Caco-2 (cell line): ENCODE measurements around the gene SNAP29. TPM values are rescaled to one million over a fixed set of nuclear protein-coding genes. Genes with fewer than 3 reads are reported as not detected.
"Not testable (repeated sequence)": the region's sequence is repeated elsewhere in the genome, so short reads cannot be mapped to it uniquely, and the experiment has no call there.

ENCODE experiments used
- BruUV-seq: library from RNA; stranded (reverse); fragments of 400-500 nt; replicated peaks from 2 replicates; lab custom pipeline; 2021; lab: Mats Ljungman, UMichigan
- CTCF ChIA-PET: fragments of 300-600 bp; sonication (Branson Sonifier 250); formaldehyde crosslinking; loops from one replicate; lab custom pipeline; 2022; ENCODE audit warnings: antibody characterized with exemption; lab: Charles Lee
- POLR2A ChIA-PET: fragments of 300-600 bp; sonication (Branson Sonifier 250); formaldehyde crosslinking; loops from one replicate; lab custom pipeline; 2022; ENCODE audit warnings: antibody characterized with exemption; lab: Charles Lee
- DNase-seq, 2 experiments: peaks; one replicate each; pipeline versions ENCODE4 v3.0.0 to v3.0.0-alpha.2; 2020 to 2022
- H3K27me3 ChIP-seq: replicated peaks from 2 replicates; pipeline ENCODE4 v1.6.0; 2011; ENCODE audit warnings: low read length; ENCODE audit not compliant: control insufficient read depth, insufficient read depth
- H3K36me3 ChIP-seq: 2 replicates; pipeline ENCODE4 v1.5.1; 2011; ENCODE audit warnings: low read length; ENCODE audit not compliant: control insufficient read depth, insufficient read depth
- H3K4me1 ChIP-seq: fragments of 250-450 bp; sonication (Bioruptor Pico); 2 replicates; pipeline ENCODE4 v1.5.1; 2020; ENCODE audit warnings: mild to moderate bottlenecking
- H3K4me3 ChIP-seq: 2 replicates; pipeline ENCODE4 v1.5.1; 2011; ENCODE audit warnings: low read depth, mild to moderate bottlenecking, control low read depth, low read length
- H3K9me3 ChIP-seq: fragments of 250-450 bp; sonication (Bioruptor Pico); 2 replicates; pipeline ENCODE4 v1.5.1; 2020; ENCODE audit warnings: mild to moderate bottlenecking, moderate library complexity
- H3K27ac Mint-ChIP-seq: one replicate; pipeline ENCODE4 v1.8.0; 2022; ENCODE audit warnings: mixed read lengths; ENCODE audit not compliant: unreplicated experiment
- H3K27me3 Mint-ChIP-seq: one replicate; pipeline ENCODE4 v1.8.0; 2022; ENCODE audit warnings: mixed read lengths; ENCODE audit not compliant: insufficient read depth, unreplicated experiment
- H3K36me3 Mint-ChIP-seq: one replicate; pipeline ENCODE4 v1.8.0; 2022; ENCODE audit warnings: mild to moderate bottlenecking, mixed read lengths; ENCODE audit not compliant: insufficient read depth, unreplicated experiment
- H3K4me1 Mint-ChIP-seq: one replicate; pipeline ENCODE4 v1.8.0; 2022; ENCODE audit warnings: low read depth, mixed read lengths; ENCODE audit not compliant: unreplicated experiment
- H3K4me3 Mint-ChIP-seq: one replicate; pipeline ENCODE4 v1.8.0; 2022; ENCODE audit warnings: mild to moderate bottlenecking, moderate library complexity, mixed read lengths; ENCODE audit not compliant: unreplicated experiment
- H3K9me3 Mint-ChIP-seq: one replicate; pipeline ENCODE4 v1.8.0; 2022; ENCODE audit warnings: mixed read lengths; ENCODE audit not compliant: unreplicated experiment
- intact Hi-C: fragments of 100-400 bp; cut with micrococcal nuclease; formaldehyde crosslinking; loops from one replicate; pipeline ENCODE4 v1.10.0; 2022; ENCODE audit not compliant: unreplicated experiment
- total RNA-seq: library from RNA; stranded (reverse); gene quantifications from 2 replicates; pipeline ENCODE4 v1.2.3, GENCODE V29; 2022
- TF ChIP-seq, protein P1 (sequence below), 2 experiments: fragments of 200-600 bp in 1 of 2; IDR thresholded peaks; 1 replicate in 1 of 2; 2 replicates in 1 of 2; pipeline versions ENCODE4 v1.5.1 to v1.8.0; 2011 to 2022; ENCODE audit warnings: antibody characterized with exemption in 1 of 2, control low read depth in 1 of 2, inconsistent platforms in 1 of 2, low read depth in 1 of 2, low read length in 1 of 2, mild to moderate bottlenecking in 1 of 2, moderate library complexity in 1 of 2; ENCODE audit not compliant: insufficient read depth in 1 of 2, severe bottlenecking in 1 of 2, unreplicated experiment in 1 of 2

Gene SNAP29
- total RNA-seq, 1 experiment from 2014 or later, result 26.2 TPM

DNA sequence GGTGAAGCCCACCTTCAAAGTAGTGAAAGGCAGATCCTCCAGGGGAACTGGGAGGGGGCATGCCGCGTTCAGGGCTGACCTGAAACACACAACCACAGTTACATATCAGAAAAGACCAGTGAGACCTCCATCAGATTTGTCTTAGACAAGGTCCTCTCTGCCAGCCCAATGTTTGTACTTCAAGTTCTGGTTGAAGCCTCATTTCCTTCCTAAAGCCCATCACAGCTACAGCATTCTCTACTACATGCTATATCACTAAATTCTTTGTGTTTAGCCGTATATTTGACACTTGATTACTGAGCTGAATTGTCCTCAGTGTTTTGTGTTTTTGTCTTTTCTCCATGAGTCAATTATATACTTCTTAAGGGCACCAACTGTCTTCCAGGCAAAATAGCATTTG lies 40.3 kb upstream of the SNAP29 start:
- Mint-ChIP-seq H3K4me3 (no peak overlapping the region), H3K4me1 (no peaks in the 10 kb centered on the region), H3K36me3 (peaks cover 21% of the 10 kb centered on the region), H3K27me3 (no peaks in the 10 kb centered on the region), H3K27ac (no peak overlapping the region), H3K9me3 (no peaks in the 10 kb centered on the region)
- intact Hi-C loops, result no loop called here
- ChIA-PET POLR2A (no interaction called here), CTCF (no interaction called here)
- Histone ChIP-seq H3K27me3 (no peaks in the 10 kb centered on the region), H3K4me1 (no peaks in the 10 kb centered on the region), H3K36me3 (no peaks in the 10 kb centered on the region), H3K9me3 (no peaks in the 10 kb centered on the region), H3K4me3 (no peak overlapping the region)
- TF ChIP-seq, protein P1, sequence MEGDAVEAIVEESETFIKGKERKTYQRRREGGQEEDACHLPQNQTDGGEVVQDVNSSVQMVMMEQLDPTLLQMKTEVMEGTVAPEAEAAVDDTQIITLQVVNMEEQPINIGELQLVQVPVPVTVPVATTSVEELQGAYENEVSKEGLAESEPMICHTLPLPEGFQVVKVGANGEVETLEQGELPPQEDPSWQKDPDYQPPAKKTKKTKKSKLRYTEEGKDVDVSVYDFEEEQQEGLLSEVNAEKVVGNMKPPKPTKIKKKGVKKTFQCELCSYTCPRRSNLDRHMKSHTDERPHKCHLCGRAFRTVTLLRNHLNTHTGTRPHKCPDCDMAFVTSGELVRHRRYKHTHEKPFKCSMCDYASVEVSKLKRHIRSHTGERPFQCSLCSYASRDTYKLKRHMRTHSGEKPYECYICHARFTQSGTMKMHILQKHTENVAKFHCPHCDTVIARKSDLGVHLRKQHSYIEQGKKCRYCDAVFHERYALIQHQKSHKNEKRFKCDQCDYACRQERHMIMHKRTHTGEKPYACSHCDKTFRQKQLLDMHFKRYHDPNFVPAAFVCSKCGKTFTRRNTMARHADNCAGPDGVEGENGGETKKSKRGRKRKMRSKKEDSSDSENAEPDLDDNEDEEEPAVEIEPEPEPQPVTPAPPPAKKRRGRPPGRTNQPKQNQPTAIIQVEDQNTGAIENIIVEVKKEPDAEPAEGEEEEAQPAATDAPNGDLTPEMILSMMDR (IDR thresholded peaks at IDR 0.05; ENCODE audit: insufficient read depth in 1 of 2, low read depth in 1 of 2, low read length in 1 of 2, severe bottlenecking in 1 of 2, unreplicated experiment in 1 of 2), result no peak
- BruUV-seq, result no TSS peak
- DNase-seq, result no peak

DNA sequence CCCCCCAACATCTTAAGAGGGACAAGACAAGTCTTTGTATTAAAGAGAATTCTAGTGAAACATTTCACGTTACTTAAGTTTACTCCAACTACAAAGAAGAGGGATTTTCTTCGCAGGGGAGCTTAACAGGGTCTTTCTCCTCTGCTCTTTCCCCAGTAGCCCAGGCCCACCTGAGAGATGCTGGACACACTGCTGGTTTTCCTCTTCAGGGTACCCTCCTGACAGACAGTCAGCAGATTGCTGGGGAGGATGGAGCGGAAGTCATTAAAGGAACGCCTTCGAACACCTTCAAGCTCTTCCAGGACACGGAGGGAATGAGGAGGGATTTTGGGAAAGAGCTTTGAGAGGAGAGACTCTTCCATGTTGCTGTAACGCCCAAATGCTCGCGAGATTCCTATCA lies 39.3 kb upstream of the SNAP29 start:
- H3K27ac Mint-ChIP-seq, result no peak overlapping the region
- H3K4me1 Mint-ChIP-seq, result no peaks in the 10 kb centered on the region
- no peaks in the 10 kb centered on the region for H3K36me3 ChIP-seq
- H3K36me3 Mint-ChIP-seq, result peaks cover 11% of the 10 kb centered on the region
- ChIA-PET POLR2A (no interaction called here), CTCF (no interaction called here)
- no peak overlapping the region for H3K4me3 ChIP-seq
- H3K4me3 Mint-ChIP-seq, result no peak overlapping the region
- no TSS peak for BruUV-seq
- intact Hi-C loops, result no loop called here
- no peaks in the 10 kb centered on the region for H3K27me3 ChIP-seq
- no peaks in the 10 kb centered on the region for H3K4me1 ChIP-seq
- no peaks in the 10 kb centered on the region for H3K27me3 Mint-ChIP-seq
- no peaks in the 10 kb centered on the region for H3K9me3 ChIP-seq
- H3K9me3 Mint-ChIP-seq, result no peaks in the 10 kb centered on the region
- no peak for DNase-seq
- TF ChIP-seq, protein P1 (IDR thresholded peaks at IDR 0.05; ENCODE audit: insufficient read depth in 1 of 2, low read depth in 1 of 2, low read length in 1 of 2, severe bottlenecking in 1 of 2, unreplicated experiment in 1 of 2), result no peak

DNA sequence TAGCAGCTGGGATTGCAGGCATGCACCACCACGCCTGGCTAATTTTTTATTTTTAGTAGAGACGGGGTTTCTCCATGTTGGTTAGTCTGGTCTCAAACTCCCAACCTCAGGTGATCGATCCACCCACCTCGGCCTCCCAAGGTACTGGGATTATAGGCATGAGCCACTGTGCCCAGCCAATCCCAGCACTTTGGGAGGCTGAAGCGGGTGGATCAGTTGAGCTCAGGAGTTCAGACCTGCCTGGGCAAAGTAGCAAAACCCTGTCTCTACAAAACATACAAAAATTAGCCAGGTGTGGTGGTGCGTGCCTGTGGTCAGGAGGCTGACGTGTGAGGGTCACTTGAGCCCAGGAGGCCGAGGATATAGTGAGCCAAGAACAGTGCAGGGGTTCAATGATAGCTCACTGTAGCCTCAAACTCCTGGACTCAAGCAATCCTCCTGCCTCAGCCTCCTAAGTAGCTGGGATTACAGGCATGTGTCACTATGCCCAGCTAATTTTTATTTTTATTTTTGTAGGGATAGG lies 37.0 kb upstream of the SNAP29 start:
- peaks cover 13% of the 10 kb centered on the region for H3K36me3 Mint-ChIP-seq
- CTCF ChIA-PET, H3K4me1 ChIP-seq, intact Hi-C loops, H3K9me3 Mint-ChIP-seq, H3K27ac Mint-ChIP-seq, H3K27me3 ChIP-seq, H3K27me3 Mint-ChIP-seq, H3K9me3 ChIP-seq, H3K4me3 Mint-ChIP-seq, POLR2A ChIA-PET, H3K36me3 ChIP-seq, H3K4me1 Mint-ChIP-seq, BruUV-seq, DNase-seq, H3K4me3 ChIP-seq: not testable (repeated sequence)

DNA sequence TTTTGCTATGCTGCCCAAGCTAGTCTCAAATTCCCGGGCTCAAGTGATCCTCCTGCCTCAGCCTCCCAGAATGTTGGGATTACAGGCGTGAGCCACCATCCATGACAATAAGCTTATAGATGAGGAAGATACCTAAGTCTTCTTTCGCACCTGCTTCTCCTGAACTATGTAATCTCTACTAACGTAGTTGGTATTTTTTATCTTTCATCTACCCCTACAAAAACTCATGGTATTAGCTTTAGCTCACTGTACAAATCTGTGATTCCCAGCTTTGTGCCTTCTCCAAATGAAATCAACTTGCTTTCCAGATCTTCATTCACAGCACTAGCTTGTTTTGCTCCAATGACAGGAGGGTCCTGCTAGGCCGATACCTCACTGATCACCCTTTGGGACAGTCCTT lies 36.6 kb upstream of the SNAP29 start:
- no peaks in the 10 kb centered on the region for H3K9me3 Mint-ChIP-seq
- H3K27ac Mint-ChIP-seq, result no peak overlapping the region
- ChIA-PET CTCF (no interaction called here), POLR2A (no interaction called here)
- H3K27me3 Mint-ChIP-seq, result no peaks in the 10 kb centered on the region
- H3K9me3 ChIP-seq, result no peaks in the 10 kb centered on the region
- H3K36me3 Mint-ChIP-seq, result peaks cover 13% of the 10 kb centered on the region
- DNase-seq, result no peak
- intact Hi-C loops, result no loop called here
- no peak overlapping the region for H3K4me3 Mint-ChIP-seq
- H3K4me1 Mint-ChIP-seq, result peaks cover 5% of the 10 kb centered on the region
- no peak overlapping the region for H3K4me3 ChIP-seq
- no peaks in the 10 kb centered on the region for H3K27me3 ChIP-seq
- peaks cover 10% of the 10 kb centered on the region for H3K4me1 ChIP-seq
- H3K36me3 ChIP-seq, result no peaks in the 10 kb centered on the region
- TF ChIP-seq, protein P1 (IDR thresholded peaks at IDR 0.05; ENCODE audit: insufficient read depth in 1 of 2, low read depth in 1 of 2, low read length in 1 of 2, severe bottlenecking in 1 of 2, unreplicated experiment in 1 of 2), result no peak
- BruUV-seq, result no TSS peak
